Activated CD8-positive, alpha-beta memory T cell treated with anti-CD3 and anti-CD28 coated beads, Interleukin-2, amount 50 U/mL, for 1 hour (primary cell): ENCODE results near the gene COL11A1.

Experiments used
- DNase-seq: peaks from one replicate; pipeline ENCODE4 v3.0.0-alpha.2; 2020; ENCODE audit errors: extremely low read depth

The COL11A1 gene

DNA sequence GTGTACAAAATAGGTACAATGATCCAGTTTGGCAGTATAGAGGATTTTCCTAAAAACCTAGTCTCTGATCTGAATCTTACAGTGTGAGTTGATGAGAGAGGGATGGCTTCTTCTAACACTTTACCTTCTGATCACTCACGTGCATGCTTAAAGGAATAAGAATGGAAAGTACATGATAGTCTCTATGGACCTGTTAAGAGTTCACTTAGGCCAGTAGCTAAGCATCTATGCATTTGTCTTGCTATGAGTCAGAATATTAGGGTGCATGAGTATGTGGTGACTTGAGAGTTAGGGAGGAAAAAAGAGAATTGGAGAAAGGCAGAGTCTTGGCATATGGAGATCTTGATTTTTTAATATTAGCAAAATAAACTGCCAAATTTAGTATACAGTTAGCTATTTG, 206.3 kb downstream of the COL11A1 start:
- DNase-seq: no peak

GRCh38 chr1:102899935-102900334, 208.4 kb downstream of the COL11A1 start:
- no peak for DNase-seq

DNA sequence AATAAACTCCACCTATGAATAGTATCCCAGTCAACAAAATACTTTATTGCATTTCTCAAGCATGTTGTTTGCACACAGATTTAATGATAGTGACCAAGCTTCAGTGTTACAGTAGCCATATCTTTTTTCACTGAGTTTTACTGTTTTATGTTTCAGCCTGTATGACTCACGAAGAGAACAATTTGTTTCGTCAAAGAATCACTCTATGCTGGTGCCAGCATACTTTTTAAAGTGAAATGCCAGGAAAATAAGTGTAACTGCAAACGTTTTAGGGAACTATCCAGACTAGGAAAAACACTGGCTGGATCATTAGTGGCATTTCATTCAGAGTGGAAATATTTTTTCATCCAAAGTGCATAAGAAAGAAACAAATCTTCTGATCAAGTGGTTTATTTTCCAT, 210.8 kb downstream of the COL11A1 start:
- no peak for DNase-seq

DNA sequence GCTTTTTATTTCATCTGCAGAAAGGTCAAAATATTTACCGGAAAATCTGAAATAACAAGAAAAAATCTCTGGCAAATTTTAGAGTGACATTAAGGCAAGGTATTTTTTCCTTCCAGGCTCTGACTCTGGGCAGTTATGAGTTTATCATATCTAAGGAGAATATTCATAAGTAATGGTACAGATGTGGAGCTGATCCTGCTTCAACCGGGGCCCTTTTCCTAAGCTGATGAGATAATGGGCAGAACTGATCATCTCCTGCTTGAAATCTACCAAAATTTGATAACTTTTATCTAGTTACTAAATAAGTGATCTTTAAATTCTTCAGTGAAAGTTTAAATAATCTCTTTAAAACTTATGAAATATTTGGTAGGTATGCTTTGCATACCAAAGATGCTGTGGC, 211.6 kb downstream of the COL11A1 start:
- DNase-seq: no peak

DNA sequence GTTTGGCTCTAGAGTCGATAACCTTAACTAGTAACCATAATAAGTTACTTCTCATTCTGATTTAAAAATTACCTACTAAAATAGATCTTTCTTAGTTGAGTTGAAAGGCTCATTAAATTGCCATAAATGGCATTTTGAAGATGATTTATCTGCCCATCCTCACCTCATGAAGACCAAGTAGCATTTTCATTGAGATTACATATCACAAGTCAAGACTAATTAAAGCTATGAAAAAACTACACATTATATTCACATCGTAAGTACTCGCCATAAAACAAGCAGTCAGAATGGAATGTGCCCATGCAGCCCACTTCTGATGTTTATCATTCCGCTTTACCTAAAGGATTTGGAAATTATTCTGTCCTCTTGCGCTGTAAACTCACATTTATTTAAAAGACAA, 212.0 kb downstream of the COL11A1 start:
- no peak for DNase-seq

DNA sequence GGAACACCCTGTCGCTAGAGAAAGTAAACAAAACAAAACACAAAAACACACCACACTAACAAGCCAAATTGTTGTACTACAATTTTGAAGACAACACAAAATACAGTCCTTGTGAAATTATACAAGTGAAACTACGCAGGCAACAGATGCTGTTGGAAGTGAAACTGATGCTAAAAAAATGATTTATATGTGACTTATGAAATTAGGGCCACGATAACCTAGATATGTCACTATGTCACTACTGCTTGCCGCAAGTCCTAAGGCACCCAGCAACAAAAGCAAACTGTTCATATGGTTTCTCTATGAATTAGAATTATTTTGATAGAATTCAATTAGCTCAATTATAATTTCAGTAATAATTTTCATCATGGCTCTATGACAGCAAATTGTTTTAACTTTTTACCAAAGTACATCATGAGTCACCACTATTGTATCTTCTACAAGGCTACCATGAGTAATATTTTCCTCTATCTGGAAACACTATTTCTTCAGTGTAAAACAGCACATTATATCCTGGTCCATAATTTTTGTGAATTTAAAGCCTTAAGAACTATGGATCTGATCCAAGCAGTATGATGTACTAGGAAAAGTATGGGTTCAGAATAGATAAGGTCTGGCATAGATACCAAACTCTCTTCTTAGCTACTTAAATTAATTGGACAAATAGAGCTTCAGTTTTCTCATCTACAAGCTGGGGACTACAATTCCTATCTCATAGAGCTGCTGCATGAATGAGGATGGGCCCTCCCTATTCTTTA, 216.3 kb downstream of the COL11A1 start:
- no peak for DNase-seq

DNA sequence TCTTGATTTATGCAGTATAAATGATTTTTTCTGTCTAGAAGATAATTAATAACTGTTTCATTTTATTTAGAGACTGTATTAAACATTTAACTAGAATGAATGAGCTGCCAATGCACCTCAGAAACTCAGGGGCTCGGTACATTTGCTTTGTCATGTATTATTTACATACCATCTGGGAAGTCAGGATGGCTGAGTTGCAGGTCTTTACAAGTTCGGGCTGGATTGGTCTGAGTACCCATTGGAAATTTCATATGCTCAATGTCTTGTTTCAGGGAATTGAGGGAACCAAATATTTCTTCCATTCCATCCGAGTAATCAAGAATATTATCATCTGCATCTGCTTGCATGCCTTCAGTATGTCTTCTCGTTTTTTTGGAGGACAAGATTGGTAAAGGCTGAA, 221.7 kb downstream of the COL11A1 start:
- DNase-seq: no peak

- no peak for DNase-seq
These were observed 224.1 kb downstream of the COL11A1 start for GRCh38 chr1:102884238-102884637.

GRCh38 chr1:102879439-102879993, 228.8 kb downstream of the COL11A1 start:
- no peak for DNase-seq

GRCh38 chr1:102875756-102876155, 232.6 kb downstream of the COL11A1 start:
- no peak for DNase-seq

DNA sequence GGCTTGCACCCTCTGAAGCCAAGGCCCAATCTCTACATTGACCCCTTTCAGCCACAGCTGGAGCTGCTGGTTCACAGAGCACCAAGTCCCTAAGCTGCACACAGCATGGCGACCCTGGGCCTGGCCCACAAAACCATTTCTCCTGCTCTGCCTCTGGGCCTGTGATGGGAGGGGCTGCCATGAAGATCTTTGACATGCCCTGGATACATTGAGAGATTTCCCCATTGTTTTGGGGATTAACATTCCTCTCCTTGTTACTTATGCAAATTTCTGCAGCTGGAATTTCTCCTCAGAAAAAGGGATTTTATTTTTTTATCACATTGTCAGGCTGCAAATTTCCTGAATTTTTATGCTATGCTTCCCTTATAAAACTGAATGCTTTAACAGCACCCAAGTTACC, 235.8 kb downstream of the COL11A1 start:
- no peak for DNase-seq

DNA sequence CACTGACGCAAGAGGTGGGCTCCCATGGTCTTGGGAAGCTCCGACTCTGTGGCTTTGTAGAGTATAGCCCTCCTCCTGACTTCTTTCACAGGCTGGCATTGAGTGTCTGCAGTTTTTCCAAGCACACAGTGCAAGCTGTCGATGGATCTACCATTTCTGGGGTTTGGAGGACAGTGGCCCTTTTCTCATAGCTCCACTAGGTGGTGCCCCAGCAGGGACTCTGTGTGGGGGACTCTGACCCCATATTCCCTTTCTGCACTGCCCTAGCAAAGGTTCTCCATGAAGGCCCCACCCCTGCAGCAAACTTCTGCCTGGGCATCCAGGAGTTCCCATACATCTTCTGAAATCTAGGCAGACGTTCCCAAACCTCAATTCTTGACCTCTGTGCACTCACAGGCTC, 236.2 kb downstream of the COL11A1 start:
- DNase-seq: no peak

DNA sequence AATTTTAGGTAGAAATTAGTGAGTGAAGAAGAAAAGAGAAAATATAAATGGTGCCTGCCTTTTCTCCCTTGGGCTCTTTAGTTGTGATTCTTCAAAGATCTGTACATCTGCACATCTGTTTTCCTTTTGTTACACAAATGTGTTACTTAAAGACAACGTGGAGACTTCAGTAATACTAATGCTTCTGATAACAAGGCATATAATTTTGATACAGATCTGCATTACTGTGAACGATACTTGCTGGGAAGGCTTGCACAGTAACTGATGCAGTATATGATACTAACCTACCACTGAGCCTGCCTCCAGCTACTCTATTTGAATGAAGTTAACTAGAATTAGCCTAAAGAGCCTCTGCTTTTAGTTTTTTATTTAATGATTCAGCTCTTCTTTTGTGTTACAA, 244.6 kb downstream of the COL11A1 start:
- no peak for DNase-seq

DNA sequence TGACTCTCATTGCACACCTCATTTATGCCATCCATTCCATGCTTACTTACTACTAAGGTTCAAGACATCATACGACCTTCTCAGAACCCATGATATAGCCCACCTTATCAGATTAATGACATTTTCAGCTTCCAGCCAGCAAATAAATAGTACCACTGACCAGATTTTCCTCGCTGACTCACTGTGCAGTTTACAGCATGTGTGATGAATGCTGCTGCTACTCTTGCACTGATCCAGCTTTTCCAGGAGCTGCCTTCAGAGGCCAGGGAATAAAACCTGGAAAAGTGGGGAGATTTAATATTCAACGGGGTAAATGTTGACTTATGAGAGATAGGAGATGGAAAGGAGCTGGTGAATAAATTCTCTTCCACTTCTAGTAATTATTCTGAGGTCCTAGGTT, 247.1 kb downstream of the COL11A1 start:
- DNase-seq: no peak

DNA sequence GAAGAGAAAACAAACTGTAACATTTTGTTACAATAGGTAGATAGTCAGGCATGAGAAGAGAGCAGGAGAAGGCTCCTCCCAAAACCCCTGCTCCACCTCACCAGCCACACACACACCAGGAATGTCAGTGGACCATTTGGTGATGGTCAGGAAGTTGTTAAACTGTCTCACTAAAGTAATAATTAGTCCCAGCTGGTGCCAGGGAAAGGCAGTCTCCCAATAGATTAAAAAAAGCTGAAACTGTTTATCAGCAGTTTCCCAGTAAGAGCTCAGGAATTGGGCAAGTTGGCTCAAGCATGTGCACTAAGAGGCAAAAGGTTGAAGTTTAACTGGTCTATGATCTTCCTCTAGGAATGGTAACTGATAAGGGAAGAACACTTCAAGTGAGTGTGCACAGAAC, 249.6 kb downstream of the COL11A1 start:
- DNase-seq: no peak

DNA sequence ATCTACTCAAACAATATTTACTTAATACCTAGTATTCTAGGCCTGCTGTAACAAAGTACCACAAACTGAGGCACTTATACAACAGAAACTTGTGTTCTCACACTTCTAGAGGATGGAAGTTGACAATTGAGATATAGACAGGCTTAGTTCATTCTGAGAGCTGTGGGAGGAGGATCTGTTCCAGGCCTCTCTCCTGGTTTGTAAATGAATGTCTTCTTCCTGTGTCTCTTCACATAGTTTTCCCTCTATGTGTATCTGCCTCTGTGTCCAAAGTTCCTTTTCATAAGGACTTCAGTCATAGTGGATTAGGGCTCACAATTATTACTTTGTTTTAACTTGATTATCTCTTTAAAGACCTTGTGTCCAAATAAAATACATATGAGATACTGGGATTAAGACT, 251.1 kb downstream of the COL11A1 start:
- no peak for DNase-seq

GRCh38 chr1:102853701-102854187, 254.6 kb downstream of the COL11A1 start:
- no peak for DNase-seq

DNA sequence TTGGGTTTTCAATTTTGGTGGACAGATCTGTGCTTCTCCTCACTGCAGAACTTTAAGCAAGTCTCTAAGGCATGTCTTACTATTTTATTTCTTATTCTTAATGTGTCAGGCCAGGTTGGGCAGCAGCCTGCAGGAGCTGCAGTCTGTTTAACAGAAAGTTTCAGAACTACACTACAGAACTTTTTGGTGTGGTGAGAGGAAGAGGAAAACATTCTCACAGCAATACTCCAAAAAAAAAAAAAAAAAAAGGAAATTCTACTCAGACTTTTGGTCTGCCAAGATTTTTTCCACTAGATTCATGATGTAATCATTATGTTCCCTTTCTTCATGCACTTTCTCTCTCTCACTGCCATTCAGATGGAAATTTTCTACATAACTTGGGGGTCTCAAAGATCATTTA, 255.2 kb downstream of the COL11A1 start:
- DNase-seq: no peak

GRCh38 chr1:102852613-102853012, 255.7 kb downstream of the COL11A1 start:
- DNase-seq: no peak

DNA sequence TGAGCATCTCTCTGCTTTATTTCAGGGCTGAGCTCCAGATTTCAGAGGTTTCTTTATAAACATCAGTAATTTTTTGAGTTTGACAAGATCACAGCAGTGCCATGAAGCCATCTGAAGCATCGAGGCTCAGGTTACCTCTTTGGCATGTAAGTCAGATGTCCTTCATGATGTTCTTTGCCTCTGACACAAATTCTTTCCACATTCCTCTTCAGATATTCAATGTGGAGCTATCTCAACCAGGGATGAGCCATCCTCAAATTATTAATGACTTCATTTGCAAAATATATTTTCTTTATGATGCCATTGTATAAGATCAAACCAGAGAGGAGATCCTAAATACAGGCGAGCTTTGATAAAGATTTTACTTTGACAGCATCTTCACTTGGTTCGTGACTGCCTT, 256.7 kb downstream of the COL11A1 start:
- no peak for DNase-seq

DNA sequence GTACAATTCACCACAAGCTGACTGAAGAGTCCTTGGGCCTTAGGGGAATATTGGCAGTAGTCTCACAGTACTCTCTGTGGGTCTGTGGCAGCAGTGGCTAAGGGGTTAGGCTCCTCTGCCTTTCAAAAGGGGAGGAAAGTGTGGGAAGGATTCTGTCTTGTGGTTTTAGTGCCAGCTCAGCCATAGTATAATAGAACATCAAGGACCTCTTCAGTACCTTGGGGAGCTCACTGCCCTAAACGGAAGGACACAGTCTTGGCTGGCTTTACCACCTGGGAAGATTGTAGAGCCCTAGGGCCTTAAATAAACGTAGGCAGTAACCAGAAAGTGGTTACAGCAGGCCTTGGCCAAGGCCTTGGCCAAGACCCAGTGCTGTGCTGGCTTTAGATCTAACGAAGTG, 265.7 kb downstream of the COL11A1 start:
- no peak for DNase-seq

GRCh38 chr1:102840741-102841140, 267.6 kb downstream of the COL11A1 start:
- DNase-seq: no peak

GRCh38 chr1:102838016-102838415, 270.3 kb downstream of the COL11A1 start:
- no peak for DNase-seq

- no peak for DNase-seq
These were observed 270.8 kb downstream of the COL11A1 start for GRCh38 chr1:102837551-102837950.
